ENCODE results near the gene CALU.

The CALU gene

GRCh38 chr7:128793181-128793547, 54.0 kb downstream of the CALU start:
- no peak for DNase-seq (ENCODE audit: low spot score)
- TF ChIP-seq, protein P1, sequence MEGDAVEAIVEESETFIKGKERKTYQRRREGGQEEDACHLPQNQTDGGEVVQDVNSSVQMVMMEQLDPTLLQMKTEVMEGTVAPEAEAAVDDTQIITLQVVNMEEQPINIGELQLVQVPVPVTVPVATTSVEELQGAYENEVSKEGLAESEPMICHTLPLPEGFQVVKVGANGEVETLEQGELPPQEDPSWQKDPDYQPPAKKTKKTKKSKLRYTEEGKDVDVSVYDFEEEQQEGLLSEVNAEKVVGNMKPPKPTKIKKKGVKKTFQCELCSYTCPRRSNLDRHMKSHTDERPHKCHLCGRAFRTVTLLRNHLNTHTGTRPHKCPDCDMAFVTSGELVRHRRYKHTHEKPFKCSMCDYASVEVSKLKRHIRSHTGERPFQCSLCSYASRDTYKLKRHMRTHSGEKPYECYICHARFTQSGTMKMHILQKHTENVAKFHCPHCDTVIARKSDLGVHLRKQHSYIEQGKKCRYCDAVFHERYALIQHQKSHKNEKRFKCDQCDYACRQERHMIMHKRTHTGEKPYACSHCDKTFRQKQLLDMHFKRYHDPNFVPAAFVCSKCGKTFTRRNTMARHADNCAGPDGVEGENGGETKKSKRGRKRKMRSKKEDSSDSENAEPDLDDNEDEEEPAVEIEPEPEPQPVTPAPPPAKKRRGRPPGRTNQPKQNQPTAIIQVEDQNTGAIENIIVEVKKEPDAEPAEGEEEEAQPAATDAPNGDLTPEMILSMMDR (IDR thresholded peaks at IDR 0.05; ENCODE audit: extremely low read depth, missing control alignments): no peak

GRCh38 chr7:128794020-128794419, 54.9 kb downstream of the CALU start:
- TF ChIP-seq, protein P1 (IDR thresholded peaks at IDR 0.05; ENCODE audit: extremely low read depth, missing control alignments): peak; percentile 15
- DNase-seq (ENCODE audit: low spot score): peak; percentile 55

- DNase-seq (ENCODE audit: low spot score): no peak
- TF ChIP-seq, protein P1 (IDR thresholded peaks at IDR 0.05; ENCODE audit: extremely low read depth, missing control alignments): no peak
Observed at GRCh38 chr7:128794436-128794835, 55.3 kb downstream of the CALU start.

- TF ChIP-seq, protein P1 (IDR thresholded peaks at IDR 0.05; ENCODE audit: extremely low read depth, missing control alignments): no peak
Observed at GRCh38 chr7:128795129-128795528, 56.0 kb downstream of the CALU start.

DNA sequence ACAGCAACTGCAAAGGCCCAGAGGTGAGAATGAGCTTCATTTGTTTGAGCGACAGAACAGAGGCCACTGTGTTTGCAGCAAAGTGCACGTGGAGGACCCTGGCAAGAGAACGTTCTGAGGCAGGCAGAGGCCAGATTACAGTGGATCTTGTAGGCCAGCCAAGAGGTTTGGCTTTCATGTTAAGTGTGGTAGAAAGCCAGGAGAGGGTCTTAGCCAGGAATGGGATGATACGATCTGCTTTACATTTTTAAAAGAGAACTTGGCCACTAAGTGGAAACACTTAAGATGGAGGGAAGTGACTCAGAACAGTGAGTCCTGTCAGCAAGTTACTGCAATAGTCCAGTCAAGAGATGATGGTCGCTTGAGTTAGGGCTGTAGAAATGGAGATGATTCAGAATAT, 57.2 kb downstream of the CALU start:
- TF ChIP-seq, protein P1 (IDR thresholded peaks at IDR 0.05; ENCODE audit: extremely low read depth, missing control alignments): no peak
- DNase-seq (ENCODE audit: low spot score): no peak

More at GRCh38 chr7:128795129-128795528, 56.0 kb downstream of the CALU start:
- DNase-seq (ENCODE audit: low spot score): no peak

GRCh38 chr7:128799451-128799850, 60.3 kb downstream of the CALU start:
- DNase-seq (ENCODE audit: low spot score): no peak
- TF ChIP-seq, protein P1 (IDR thresholded peaks at IDR 0.05; ENCODE audit: extremely low read depth, missing control alignments): no peak

- no peak for DNase-seq (ENCODE audit: low spot score)
- TF ChIP-seq, protein P1 (IDR thresholded peaks at IDR 0.05; ENCODE audit: extremely low read depth, missing control alignments): no peak
Observed at GRCh38 chr7:128800567-128800966, 61.4 kb downstream of the CALU start.
